Transverse colon (tissue), 3 donors: ENCODE results near the gene VRTN.

Source experiments
- EP300 ChIP-seq: sonication (generic); formaldehyde crosslinking; IDR thresholded peaks from one replicate; pipeline ENCODE4 v1.6.1; 2017; ENCODE audit warnings: antibody characterized with exemption, low read depth
- POLR2A ChIP-seq: fragments of 450-650 bp; IDR thresholded peaks from one replicate; pipeline ENCODE4 v1.6.1; 2016; ENCODE audit warnings: antibody characterized with exemption, mild to moderate bottlenecking, moderate library complexity
- TF ChIP-seq, protein P1 (sequence below), 5 experiments: fragments of 200-600 bp in 3 of 5; fragments of 450-650 bp in 2 of 5; sonication (generic) in 3 of 5; IDR thresholded peaks; 1 replicate in 2 of 5; 2 replicates in 3 of 5; pipeline ENCODE4 v1.5.1; 2016 to 2017; ENCODE audit warnings: antibody characterized with exemption in 5 of 5, inconsistent platforms in 3 of 5, mild to moderate bottlenecking in 2 of 5, moderate library complexity in 1 of 5

DNA sequence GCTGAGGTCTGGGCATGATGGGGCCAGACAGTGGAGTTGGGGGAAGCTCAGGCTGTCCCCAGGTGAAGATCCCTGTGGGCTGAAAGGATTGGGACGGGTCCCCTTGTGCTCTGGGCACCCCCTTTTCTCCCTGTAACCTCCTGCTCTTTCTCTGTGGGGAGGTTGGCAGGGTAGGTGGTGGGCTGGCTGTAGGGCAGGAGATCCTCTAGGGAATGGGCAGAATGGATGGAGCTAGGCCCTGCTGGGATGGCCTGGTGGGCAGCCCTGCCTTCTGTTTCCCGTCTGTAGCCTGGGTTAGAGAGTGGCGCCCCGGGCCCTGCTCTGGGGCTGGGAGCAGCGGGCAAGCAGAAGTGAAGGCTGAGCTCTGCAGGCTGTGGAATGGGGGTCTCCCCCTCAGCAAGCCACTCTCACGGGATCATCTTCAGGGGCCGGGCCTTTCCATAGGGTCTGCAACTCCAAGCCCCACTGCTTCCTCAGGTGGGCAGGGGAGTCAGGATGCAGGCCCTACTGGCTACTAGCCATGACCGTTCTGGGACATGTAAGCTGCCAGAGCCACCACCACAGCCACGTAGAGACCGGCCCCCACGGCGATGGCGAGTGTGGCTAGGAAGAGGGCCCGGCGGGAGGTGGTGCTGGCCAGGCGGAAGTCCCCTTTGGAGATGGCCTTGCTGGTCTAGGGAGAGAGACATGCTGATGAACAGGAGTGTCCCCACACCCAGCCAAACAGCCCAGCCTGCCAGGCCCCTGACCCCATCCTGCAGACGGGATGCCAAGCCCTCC lies 58.9 kb downstream of the VRTN start:
- TF ChIP-seq EP300 (no peak), POLR2A (no peak)
- TF ChIP-seq, protein P1, sequence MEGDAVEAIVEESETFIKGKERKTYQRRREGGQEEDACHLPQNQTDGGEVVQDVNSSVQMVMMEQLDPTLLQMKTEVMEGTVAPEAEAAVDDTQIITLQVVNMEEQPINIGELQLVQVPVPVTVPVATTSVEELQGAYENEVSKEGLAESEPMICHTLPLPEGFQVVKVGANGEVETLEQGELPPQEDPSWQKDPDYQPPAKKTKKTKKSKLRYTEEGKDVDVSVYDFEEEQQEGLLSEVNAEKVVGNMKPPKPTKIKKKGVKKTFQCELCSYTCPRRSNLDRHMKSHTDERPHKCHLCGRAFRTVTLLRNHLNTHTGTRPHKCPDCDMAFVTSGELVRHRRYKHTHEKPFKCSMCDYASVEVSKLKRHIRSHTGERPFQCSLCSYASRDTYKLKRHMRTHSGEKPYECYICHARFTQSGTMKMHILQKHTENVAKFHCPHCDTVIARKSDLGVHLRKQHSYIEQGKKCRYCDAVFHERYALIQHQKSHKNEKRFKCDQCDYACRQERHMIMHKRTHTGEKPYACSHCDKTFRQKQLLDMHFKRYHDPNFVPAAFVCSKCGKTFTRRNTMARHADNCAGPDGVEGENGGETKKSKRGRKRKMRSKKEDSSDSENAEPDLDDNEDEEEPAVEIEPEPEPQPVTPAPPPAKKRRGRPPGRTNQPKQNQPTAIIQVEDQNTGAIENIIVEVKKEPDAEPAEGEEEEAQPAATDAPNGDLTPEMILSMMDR (IDR thresholded peaks at IDR 0.05): no peak
